Panc1 (cell line): ENCODE results near the gene KCNH1. TPM values are rescaled to one million over a fixed set of nuclear protein-coding genes. Genes with fewer than 3 reads are reported as not detected.

Experiments used
- ATAC-seq: fragments of 200-7000 bp; cut with Tn5 transposase; 2 replicates; pipeline ENCODE4 v1.9.1; 2020; ENCODE audit warnings: mild to moderate bottlenecking, moderate library complexity
- BruUV-seq: library from RNA; stranded (reverse); fragments of 400-500 nt; replicated peaks from 2 replicates; lab custom pipeline; 2021; lab: Mats Ljungman, UMichigan
- CTCF ChIA-PET: fragments of 300-600 bp; sonication (Branson Sonifier 250); formaldehyde crosslinking; loops from one replicate; lab custom pipeline; 2022; ENCODE audit warnings: antibody characterized with exemption; lab: Charles Lee
- POLR2A ChIA-PET: fragments of 300-600 bp; sonication (Branson Sonifier 250); formaldehyde crosslinking; loops from one replicate; lab custom pipeline; 2022; ENCODE audit warnings: antibody characterized with exemption; lab: Charles Lee
- DNase-seq: peaks from one replicate; pipeline ENCODE4 v3.0.0-alpha.2; 2010; ENCODE audit warnings: low read depth, low spot score
- H3K27ac ChIP-seq: 2 replicates; pipeline ENCODE4 v1.5.1; 2011; ENCODE audit warnings: mild to moderate bottlenecking, low read length, inconsistent platforms
- H3K27me3 ChIP-seq: fragments of 200-500 bp; sonication (Bioruptor generic); 2 replicates; pipeline ENCODE4 v1.6.0; 2014; ENCODE audit warnings: low read length, inconsistent platforms; ENCODE audit not compliant: control insufficient read depth, insufficient read depth
- H3K36me3 ChIP-seq: fragments of 200-500 bp; sonication (Bioruptor generic); 2 replicates; pipeline ENCODE4 v1.5.1; 2014; ENCODE audit warnings: inconsistent platforms, mild to moderate bottlenecking, low read length, moderate library complexity; ENCODE audit not compliant: control insufficient read depth, insufficient read depth
- H3K4me1 ChIP-seq: 2 replicates; pipeline ENCODE4 v1.5.1; 2011; ENCODE audit warnings: inconsistent platforms, mild to moderate bottlenecking, low read length, moderate library complexity; ENCODE audit not compliant: control insufficient read depth, insufficient read depth
- H3K4me3 ChIP-seq, 2 experiments: 2 replicates each; pipeline ENCODE4 v1.5.1; 2011 to 2012; ENCODE audit warnings: low read depth in 2 of 2, low read length in 2 of 2, mild to moderate bottlenecking in 2 of 2, inconsistent platforms in 1 of 2, moderate library complexity in 1 of 2
- H3K9me3 ChIP-seq: fragments of 200-500 bp; sonication (Bioruptor generic); 2 replicates; pipeline ENCODE4 v1.5.1; 2014; ENCODE audit warnings: low read depth, mild to moderate bottlenecking, inconsistent platforms, low read length, moderate library complexity; ENCODE audit not compliant: control insufficient read depth, insufficient read depth
- POLR2AphosphoS5 ChIP-seq: IDR thresholded peaks from 2 replicates; pipeline ENCODE4 v1.6.1; 2012; ENCODE audit warnings: mild to moderate bottlenecking, low read depth, low read length, moderate library complexity
- SIN3A ChIP-seq: IDR thresholded peaks from 2 replicates; pipeline ENCODE4 v1.6.1; 2012; ENCODE audit warnings: low read depth, mild to moderate bottlenecking, low read length, moderate library complexity, borderline replicate concordance; ENCODE audit not compliant: insufficient read depth
- TCF7L2 ChIP-seq: IDR thresholded peaks from 2 replicates; pipeline ENCODE4 v1.6.1; 2011; ENCODE audit warnings: mild to moderate bottlenecking, low read depth, low read length, inconsistent platforms
- in situ Hi-C: cut with HindIII; loops from 2 replicates; pipeline ENCODE4 v1.10.0; 2016; ENCODE audit warnings: low sequenced_read_pairs, low pct_unique_long_range_greater_than_20kb
- intact Hi-C: fragments of 100-400 bp; cut with micrococcal nuclease; formaldehyde crosslinking; loops from one replicate; pipeline ENCODE4 v1.10.0; 2022; ENCODE audit not compliant: unreplicated experiment
- total RNA-seq: library from RNA; stranded (reverse); gene quantifications from one replicate; pipeline ENCODE4 v1.2.1, GENCODE V29; 2021; ENCODE audit not compliant: unreplicated experiment
- TF ChIP-seq, protein P1 (sequence below): fragments of 450-650 bp; IDR thresholded peaks from 2 replicates; pipeline ENCODE4 v1.5.1; 2017; ENCODE audit warnings: mild to moderate bottlenecking
- TF ChIP-seq, protein P2 (sequence below), 2 experiments: IDR thresholded peaks; 2 replicates each; pipeline ENCODE4 v1.6.1; 2011 to 2012; ENCODE audit warnings: low read depth in 2 of 2, control low read depth in 1 of 2, low read length in 1 of 2, mild to moderate bottlenecking in 1 of 2, moderate library complexity in 1 of 2; ENCODE audit not compliant: insufficient read depth in 1 of 2

KCNH1 gene
- total RNA-seq, 1 experiment from 2014 or later = not detected

DNA sequence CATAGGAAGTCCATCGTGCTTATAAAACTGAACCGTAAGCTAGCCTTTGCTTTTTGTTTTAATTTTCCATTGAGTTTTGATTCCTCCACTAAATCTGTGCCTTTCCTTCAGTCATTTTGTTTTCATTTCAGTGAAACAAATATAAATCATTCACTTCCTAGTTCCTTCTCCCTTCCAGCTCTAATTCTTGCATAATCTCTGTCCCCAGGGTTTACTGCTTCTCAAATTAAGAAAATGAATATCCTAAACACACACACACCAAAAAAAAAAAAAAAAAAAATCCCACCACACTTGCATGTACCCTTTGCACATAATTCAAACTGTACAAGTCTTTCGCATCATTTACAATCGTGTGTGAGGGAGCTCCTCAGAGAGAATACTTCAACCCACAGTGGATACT, 6.8 kb downstream of the KCNH1 start:
- no peak for DNase-seq
- Histone ChIP-seq H3K4me1 (no peaks in the 10 kb centered on the region), H3K27ac (no peak overlapping the region), H3K36me3 (no peaks in the 10 kb centered on the region), H3K27me3 (peaks cover 33% of the 10 kb centered on the region), H3K9me3 (no peaks in the 10 kb centered on the region), H3K4me3 (no peak overlapping the region)
- intact Hi-C loops = no loop called here
- in situ Hi-C loops = no loop called here
- no TSS peak for BruUV-seq
- CTCF ChIA-PET = no interaction called here
- no peak for ATAC-seq
- TF ChIP-seq POLR2AphosphoS5 = no peak
- TF ChIP-seq, protein P1, sequence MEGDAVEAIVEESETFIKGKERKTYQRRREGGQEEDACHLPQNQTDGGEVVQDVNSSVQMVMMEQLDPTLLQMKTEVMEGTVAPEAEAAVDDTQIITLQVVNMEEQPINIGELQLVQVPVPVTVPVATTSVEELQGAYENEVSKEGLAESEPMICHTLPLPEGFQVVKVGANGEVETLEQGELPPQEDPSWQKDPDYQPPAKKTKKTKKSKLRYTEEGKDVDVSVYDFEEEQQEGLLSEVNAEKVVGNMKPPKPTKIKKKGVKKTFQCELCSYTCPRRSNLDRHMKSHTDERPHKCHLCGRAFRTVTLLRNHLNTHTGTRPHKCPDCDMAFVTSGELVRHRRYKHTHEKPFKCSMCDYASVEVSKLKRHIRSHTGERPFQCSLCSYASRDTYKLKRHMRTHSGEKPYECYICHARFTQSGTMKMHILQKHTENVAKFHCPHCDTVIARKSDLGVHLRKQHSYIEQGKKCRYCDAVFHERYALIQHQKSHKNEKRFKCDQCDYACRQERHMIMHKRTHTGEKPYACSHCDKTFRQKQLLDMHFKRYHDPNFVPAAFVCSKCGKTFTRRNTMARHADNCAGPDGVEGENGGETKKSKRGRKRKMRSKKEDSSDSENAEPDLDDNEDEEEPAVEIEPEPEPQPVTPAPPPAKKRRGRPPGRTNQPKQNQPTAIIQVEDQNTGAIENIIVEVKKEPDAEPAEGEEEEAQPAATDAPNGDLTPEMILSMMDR = no peak
- TF ChIP-seq TCF7L2 = no peak
- TF ChIP-seq, protein P2, sequence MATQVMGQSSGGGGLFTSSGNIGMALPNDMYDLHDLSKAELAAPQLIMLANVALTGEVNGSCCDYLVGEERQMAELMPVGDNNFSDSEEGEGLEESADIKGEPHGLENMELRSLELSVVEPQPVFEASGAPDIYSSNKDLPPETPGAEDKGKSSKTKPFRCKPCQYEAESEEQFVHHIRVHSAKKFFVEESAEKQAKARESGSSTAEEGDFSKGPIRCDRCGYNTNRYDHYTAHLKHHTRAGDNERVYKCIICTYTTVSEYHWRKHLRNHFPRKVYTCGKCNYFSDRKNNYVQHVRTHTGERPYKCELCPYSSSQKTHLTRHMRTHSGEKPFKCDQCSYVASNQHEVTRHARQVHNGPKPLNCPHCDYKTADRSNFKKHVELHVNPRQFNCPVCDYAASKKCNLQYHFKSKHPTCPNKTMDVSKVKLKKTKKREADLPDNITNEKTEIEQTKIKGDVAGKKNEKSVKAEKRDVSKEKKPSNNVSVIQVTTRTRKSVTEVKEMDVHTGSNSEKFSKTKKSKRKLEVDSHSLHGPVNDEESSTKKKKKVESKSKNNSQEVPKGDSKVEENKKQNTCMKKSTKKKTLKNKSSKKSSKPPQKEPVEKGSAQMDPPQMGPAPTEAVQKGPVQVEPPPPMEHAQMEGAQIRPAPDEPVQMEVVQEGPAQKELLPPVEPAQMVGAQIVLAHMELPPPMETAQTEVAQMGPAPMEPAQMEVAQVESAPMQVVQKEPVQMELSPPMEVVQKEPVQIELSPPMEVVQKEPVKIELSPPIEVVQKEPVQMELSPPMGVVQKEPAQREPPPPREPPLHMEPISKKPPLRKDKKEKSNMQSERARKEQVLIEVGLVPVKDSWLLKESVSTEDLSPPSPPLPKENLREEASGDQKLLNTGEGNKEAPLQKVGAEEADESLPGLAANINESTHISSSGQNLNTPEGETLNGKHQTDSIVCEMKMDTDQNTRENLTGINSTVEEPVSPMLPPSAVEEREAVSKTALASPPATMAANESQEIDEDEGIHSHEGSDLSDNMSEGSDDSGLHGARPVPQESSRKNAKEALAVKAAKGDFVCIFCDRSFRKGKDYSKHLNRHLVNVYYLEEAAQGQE (IDR thresholded peaks at IDR 0.05; ENCODE audit: insufficient read depth in 1 of 2, low read depth in 2 of 2, low read length in 1 of 2) = no peak
- no peak for TF ChIP-seq SIN3A
- POLR2A ChIA-PET = no interaction called here

DNA sequence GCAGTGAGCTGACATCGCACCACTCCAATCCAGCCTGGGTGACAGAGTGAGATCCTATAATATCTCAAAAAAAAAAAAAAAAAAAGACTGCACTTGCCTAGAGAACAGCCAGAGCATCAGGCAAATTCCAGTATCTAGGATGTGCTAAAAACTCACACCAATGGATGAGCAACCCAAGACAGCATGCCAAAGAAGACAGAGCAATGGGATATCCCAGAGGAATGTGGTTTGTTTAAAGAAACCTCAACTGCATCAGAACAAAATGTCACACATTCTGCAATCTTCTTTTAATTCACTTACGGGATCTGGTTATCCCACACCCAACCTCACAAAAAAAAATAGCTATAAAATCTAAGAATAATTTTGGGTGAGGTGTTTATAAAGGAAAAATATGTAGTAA, 7.3 kb downstream of the KCNH1 start:
- TF ChIP-seq, protein P1 = no peak
- TF ChIP-seq, protein P2 (IDR thresholded peaks at IDR 0.05; ENCODE audit: insufficient read depth in 1 of 2, low read depth in 2 of 2, low read length in 1 of 2) = no peak
- TF ChIP-seq POLR2AphosphoS5 (no peak), SIN3A (no peak), TCF7L2 (no peak)
- DNase-seq (no peak), ATAC-seq (no peak)
- H3K9me3 ChIP-seq = no peaks in the 10 kb centered on the region
- ChIA-PET CTCF (no interaction called here), POLR2A (no interaction called here)
- in situ Hi-C loops = no loop called here
- intact Hi-C loops = no loop called here
- no peaks in the 10 kb centered on the region for H3K4me1 ChIP-seq
- H3K27ac ChIP-seq = no peak overlapping the region
- H3K4me3 ChIP-seq = no peak overlapping the region
- H3K36me3 ChIP-seq = no peaks in the 10 kb centered on the region
- peaks cover 27% of the 10 kb centered on the region for H3K27me3 ChIP-seq
- BruUV-seq = no TSS peak
